NCI-H460 (cell line): ENCODE results near the gene MCM3. TPM values are rescaled to one million over a fixed set of nuclear protein-coding genes. Genes with fewer than 3 reads are reported as not detected.

Source experiments
- total RNA-seq: library from RNA; depleted of rRNA; stranded (reverse); fragments of >200 nt; shearing (Covaris generic); gene quantifications from 2 replicates; pipeline ENCODE4 v1.2.3, GENCODE V29; 2014; rRNA removed

MCM3 gene
- total RNA-seq, 1 experiment from 2014 or later = 32.7 TPM

Other genes starting within 250 kb of the MCM3 start
- gene PKHD1, start 197.1 kb downstream of the MCM3 start, total RNA-seq = not detected in 2 replicates
- not detected in 2 replicates for gene IL17A, start 98.4 kb downstream of the MCM3 start, total RNA-seq
- gene IL17F, start 40.2 kb downstream of the MCM3 start, total RNA-seq = not detected in 2 replicates
- gene PAQR8, start 77.4 kb upstream of the MCM3 start, total RNA-seq = 0.74 and 1.1 TPM in 2 replicates
- 28.7 and 35.3 TPM in 2 replicates for gene EFHC1, start 135.6 kb upstream of the MCM3 start, total RNA-seq